GM12873 (cell line): ENCODE results near the gene RAB3D.

Source experiments
- CTCF ChIP-seq: IDR thresholded peaks from 2 replicates; pipeline ENCODE4 v1.5.1; 2012; ENCODE audit warnings: low read depth, mild to moderate bottlenecking, moderate library complexity, low read length, control low read depth; ENCODE audit not compliant: insufficient read depth; ENCODE audit errors: missing control alignments

The RAB3D gene, protein sequence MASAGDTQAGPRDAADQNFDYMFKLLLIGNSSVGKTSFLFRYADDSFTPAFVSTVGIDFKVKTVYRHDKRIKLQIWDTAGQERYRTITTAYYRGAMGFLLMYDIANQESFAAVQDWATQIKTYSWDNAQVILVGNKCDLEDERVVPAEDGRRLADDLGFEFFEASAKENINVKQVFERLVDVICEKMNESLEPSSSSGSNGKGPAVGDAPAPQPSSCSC

DNA sequence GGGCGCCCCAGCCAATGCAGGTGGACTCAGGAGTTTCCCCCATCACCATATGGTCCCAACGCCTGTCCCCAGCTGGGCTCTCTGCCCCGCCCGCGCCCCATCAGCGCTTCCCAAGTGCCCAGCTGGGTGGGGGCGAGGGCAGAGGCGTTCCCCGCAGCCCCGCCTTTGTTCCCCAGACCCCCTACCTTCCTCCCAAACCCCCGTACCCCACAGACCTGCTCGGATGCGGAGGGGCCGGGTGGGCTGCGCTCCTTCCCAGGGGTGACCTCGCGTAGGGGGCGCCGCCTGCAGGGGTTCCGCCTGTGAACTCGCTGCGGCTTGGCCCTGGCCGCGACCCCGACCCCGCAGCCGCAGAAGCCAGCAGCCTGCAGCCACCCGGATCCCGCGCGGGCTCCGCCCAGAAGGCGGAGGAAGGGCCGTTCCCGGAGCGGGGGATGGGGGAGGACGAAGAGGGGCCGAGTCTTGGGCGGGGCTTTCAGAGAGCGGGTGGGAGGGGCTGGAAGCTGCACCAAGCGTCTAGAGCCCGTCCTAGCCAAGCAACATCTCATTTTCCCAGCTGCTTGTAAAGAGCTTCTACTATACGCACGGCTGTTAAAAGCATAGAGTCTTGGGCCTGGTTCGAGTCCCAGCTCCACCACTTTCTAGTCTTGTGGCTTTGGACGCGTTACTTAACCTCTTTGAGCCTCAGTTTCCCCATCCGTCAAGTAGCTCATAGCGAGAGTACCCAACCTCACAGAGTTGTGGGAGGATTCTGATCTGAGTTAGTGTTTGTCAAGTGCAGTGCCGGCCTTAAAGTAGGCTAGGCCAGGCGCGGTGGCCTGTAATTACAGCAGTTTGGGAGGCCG lies at the start of gene RAB3D:
Gene RAB3D, minus strand, starts transcription at position 404 of the 845 bp plus-strand sequence. CDS start 2,258 bp downstream, outside the sequence.
- no peak for TF ChIP-seq CTCF

GRCh38 chr19:11387162-11388034 lies 47.9 kb upstream of the RAB3D start:
- no peak for TF ChIP-seq CTCF

GRCh38 chr19:11384778-11385129 lies 45.3 kb upstream of the RAB3D start:
- no peak for TF ChIP-seq CTCF

GRCh38 chr19:11383706-11384048 lies 44.2 kb upstream of the RAB3D start:
- no peak for TF ChIP-seq CTCF

DNA sequence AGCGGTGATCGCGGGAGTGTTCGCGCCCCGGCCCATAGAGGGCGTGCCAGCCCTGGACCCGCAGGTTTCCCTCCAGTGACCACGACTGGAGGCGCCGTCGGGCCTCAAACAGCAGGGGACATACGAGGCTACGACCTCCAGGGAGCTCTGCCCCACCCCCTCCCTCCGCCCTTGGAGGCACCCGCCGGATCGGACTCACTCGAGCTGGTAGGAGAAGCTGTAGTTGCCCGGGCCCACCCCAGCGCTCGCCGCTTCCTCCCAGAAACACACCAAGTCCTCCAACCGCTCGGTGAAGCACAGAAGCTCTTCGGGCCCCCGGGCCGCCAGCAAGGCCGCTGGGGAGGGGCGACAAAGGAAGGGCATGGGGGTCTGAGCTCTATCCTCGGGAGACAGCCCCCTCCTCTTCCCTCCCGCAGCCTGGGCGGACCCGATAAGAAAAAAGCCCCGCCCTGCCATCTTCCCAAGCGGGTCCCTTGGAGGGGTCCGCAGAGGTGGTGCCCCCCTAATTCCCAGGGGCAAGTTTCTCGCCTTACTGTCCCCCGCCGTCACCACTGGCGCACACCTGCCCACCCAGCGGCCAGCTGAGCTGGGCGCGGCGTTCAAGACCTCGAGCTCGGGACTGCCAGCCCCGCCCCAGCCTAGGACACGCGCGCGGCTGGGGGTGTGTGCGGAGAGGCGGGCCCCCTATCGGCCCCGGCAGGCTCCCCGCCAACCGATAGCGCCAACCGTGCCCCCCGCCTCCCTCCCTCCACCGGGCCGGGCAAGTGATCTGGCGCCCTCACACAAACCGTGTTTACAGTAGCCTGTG lies 43.6 kb upstream of the RAB3D start:
- TF ChIP-seq CTCF: peak; percentile 76

GRCh38 chr19:11380653-11381537 lies 41.4 kb upstream of the RAB3D start:
- peak; percentile 77 for TF ChIP-seq CTCF
